Thyroid gland (tissue), 4 donors: ENCODE data around the gene FKBP10. TPM values are rescaled to one million over a fixed set of nuclear protein-coding genes. Genes with fewer than 3 reads are reported as not detected.
A peak's percentile ranks its signal among the peaks of the same experiment; 100 is the strongest.

Experiments
- DNase-seq, 2 donors: peaks; one replicate each; pipeline ENCODE4 v3.0.0-alpha.2; 2019
- H3K27ac ChIP-seq, 3 donors: fragments of 200-600 bp; sonication (generic); 1 replicate in 2 of 3; 2 replicates in 1 of 3; pipeline ENCODE4 v1.5.1; 2016 to 2019; ENCODE audit warnings: mild to moderate bottlenecking in 1 of 3, moderate library complexity in 1 of 3
- H3K27me3 ChIP-seq: fragments of 200-600 bp; sonication (generic); one replicate; pipeline ENCODE4 v1.5.1; 2019
- H3K36me3 ChIP-seq, 2 donors: fragments of 200-600 bp; sonication (generic); one replicate each; pipeline ENCODE4 v1.5.1; 2016 to 2019
- H3K4me1 ChIP-seq, 2 donors: fragments of 200-600 bp; sonication (generic); one replicate each; pipeline ENCODE4 v1.5.1; 2017 to 2019
- H3K4me3 ChIP-seq, 3 donors: fragments of 200-600 bp; sonication (generic); replicated peaks in 1 of 3; 1 replicate in 2 of 3; 2 replicates in 1 of 3; pipeline ENCODE4 v1.5.1; 2016; ENCODE audit warnings: mild to moderate bottlenecking in 1 of 3
- H3K9me3 ChIP-seq: fragments of 200-600 bp; sonication (generic); one replicate; pipeline ENCODE4 v1.5.1; 2017
- CTCF ChIP-seq, 6 experiments: fragments of 200-600 bp in 3 of 6; fragments of 450-650 bp in 3 of 6; sonication (generic) in 3 of 6; IDR thresholded peaks; one replicate each; pipeline ENCODE4 v1.5.1; 2016 to 2019; ENCODE audit warnings: antibody characterized with exemption in 6 of 6, mild to moderate bottlenecking in 2 of 6, inconsistent platforms in 1 of 6, moderate library complexity in 1 of 6
- POLR2A ChIP-seq, 2 donors: fragments of 450-650 bp; IDR thresholded peaks; one replicate each; pipeline ENCODE4 v1.6.1; 2017; ENCODE audit warnings: antibody characterized with exemption in 2 of 2, mild to moderate bottlenecking in 2 of 2, moderate library complexity in 1 of 2
- WGBS, 2 donors: methylation state at CpG; one replicate each; pipeline ENCODE4 v1.1.5; 2017; 5-methylcytosine and 5-hydroxymethylcytosine counted together
- intact Hi-C: fragments of 100-400 bp; cut with DNase I; formaldehyde crosslinking; loops from one replicate; pipeline ENCODE4 v1.15.1; 2023
- total RNA-seq, 4 donors: library from RNA; depleted of rRNA; stranded (reverse); fragments of >200 nt; gene quantifications; one replicate each; pipeline ENCODE4 v1.2.3, GENCODE V29; 2016

The FKBP10 gene
- total RNA-seq, 4 donors from 2014 or later: 42.2 to 75.3 (median 60.4) TPM

- intact Hi-C loops: no loop called here
- WGBS, 2 donors: 93 to 99% methylated on average over 10 to 23 of the region's 23 CpGs
- H3K36me3 ChIP-seq: peaks cover 71 to 74% of the 10 kb centered on the region in 2 donors
- no peak overlapping the region for H3K27ac ChIP-seq
- no peaks in the 10 kb centered on the region for H3K9me3 ChIP-seq
- no peak overlapping the region for H3K4me3 ChIP-seq
- TF ChIP-seq POLR2A (IDR thresholded peaks at IDR 0.05) (no peak), CTCF (IDR thresholded peaks at IDR 0.05) (no peak)
- no peak for DNase-seq
- H3K27me3 ChIP-seq: no peaks in the 10 kb centered on the region
- H3K4me1 ChIP-seq: peaks cover 21 to 23% of the 10 kb centered on the region in 2 donors
These were observed 44.0 kb upstream of the FKBP10 start for GRCh38 chr17:41768682-41769288.

GRCh38 chr17:41769346-41769862 is 43.4 kb upstream of the FKBP10 start:
- no peak for DNase-seq
- Histone ChIP-seq H3K36me3 (peaks cover 65 to 72% of the 10 kb centered on the region in 2 donors), H3K27ac (no peak overlapping the region), H3K4me1 (peaks cover 27 to 29% of the 10 kb centered on the region in 2 donors), H3K9me3 (no peaks in the 10 kb centered on the region), H3K27me3 (no peaks in the 10 kb centered on the region), H3K4me3 (no peak overlapping the region)
- WGBS, 2 donors: 87 to 93% methylated on average over 3 to 13 of the region's 16 CpGs
- intact Hi-C loops: no loop called here
- TF ChIP-seq POLR2A (IDR thresholded peaks at IDR 0.05) (no peak), CTCF (IDR thresholded peaks at IDR 0.05) (no peak)

GRCh38 chr17:41769985-41770384 is 42.8 kb upstream of the FKBP10 start:
- intact Hi-C loops: no loop called here
- peaks cover 59 to 66% of the 10 kb centered on the region in 2 donors for H3K36me3 ChIP-seq
- no peak for DNase-seq
- no peak overlapping the region for H3K27ac ChIP-seq
- no peaks in the 10 kb centered on the region for H3K27me3 ChIP-seq
- no peak overlapping the region for H3K4me3 ChIP-seq
- H3K9me3 ChIP-seq: no peaks in the 10 kb centered on the region
- WGBS, 2 donors: 75 to 81% methylated on average over 2 to 3 of the region's 3 CpGs
- H3K4me1 ChIP-seq: peaks cover 33 to 35% of the 10 kb centered on the region in 2 donors
- TF ChIP-seq POLR2A (IDR thresholded peaks at IDR 0.05): no peak
- TF ChIP-seq CTCF (IDR thresholded peaks at IDR 0.05): no peak

GRCh38 chr17:41771389-41772206 is 41.2 kb upstream of the FKBP10 start:
- WGBS, 2 donors: 67 to 71% methylated on average over 3 to 10 of the region's 17 CpGs
- Histone ChIP-seq H3K36me3 (peaks cover 43 to 50% of the 10 kb centered on the region in 2 donors), H3K4me1 (peaks cover 49 to 51% of the 10 kb centered on the region in 2 donors), H3K27ac (peak overlapping the region; percentile 33 to 98 (median 59)), H3K4me3 (no peak overlapping the region), H3K9me3 (no peaks in the 10 kb centered on the region), H3K27me3 (no peaks in the 10 kb centered on the region)
- DNase-seq: no peak
- TF ChIP-seq POLR2A (IDR thresholded peaks at IDR 0.05) (no peak), CTCF (IDR thresholded peaks at IDR 0.05) (no peak)
- intact Hi-C loops: no loop called here

GRCh38 chr17:41772218-41772585 is 40.6 kb upstream of the FKBP10 start:
- WGBS, 2 donors: 49 to 63% methylated on average over 1 to 4 of the region's 4 CpGs
- H3K9me3 ChIP-seq: no peaks in the 10 kb centered on the region
- DNase-seq: peak; percentile 88

More at GRCh38 chr17:41772218-41772585, 40.6 kb upstream of the FKBP10 start:
- Histone ChIP-seq H3K27ac (peak overlapping the region; percentile 59 to 98 (median 71)), H3K4me1 (peaks cover 55 to 57% of the 10 kb centered on the region in 2 donors), H3K4me3 (no peak overlapping the region), H3K36me3 (peaks cover 37 to 45% of the 10 kb centered on the region in 2 donors), H3K27me3 (no peaks in the 10 kb centered on the region)
- intact Hi-C loops: no loop called here
- TF ChIP-seq CTCF (IDR thresholded peaks at IDR 0.05) (no peak), POLR2A (IDR thresholded peaks at IDR 0.05) (no peak)
